ENCODE data around the gene PKMYT1. TPM values are rescaled to one million over a fixed set of nuclear protein-coding genes. Genes with fewer than 3 reads are reported as not detected.

PKMYT1 gene
- total and polyA plus RNA-seq, 9 of the 15 experiments (the other 6 are each of a cell fraction or from before 2014, with no cell fraction given), result 8.7 to 201 (median 37.8) TPM

DNA sequence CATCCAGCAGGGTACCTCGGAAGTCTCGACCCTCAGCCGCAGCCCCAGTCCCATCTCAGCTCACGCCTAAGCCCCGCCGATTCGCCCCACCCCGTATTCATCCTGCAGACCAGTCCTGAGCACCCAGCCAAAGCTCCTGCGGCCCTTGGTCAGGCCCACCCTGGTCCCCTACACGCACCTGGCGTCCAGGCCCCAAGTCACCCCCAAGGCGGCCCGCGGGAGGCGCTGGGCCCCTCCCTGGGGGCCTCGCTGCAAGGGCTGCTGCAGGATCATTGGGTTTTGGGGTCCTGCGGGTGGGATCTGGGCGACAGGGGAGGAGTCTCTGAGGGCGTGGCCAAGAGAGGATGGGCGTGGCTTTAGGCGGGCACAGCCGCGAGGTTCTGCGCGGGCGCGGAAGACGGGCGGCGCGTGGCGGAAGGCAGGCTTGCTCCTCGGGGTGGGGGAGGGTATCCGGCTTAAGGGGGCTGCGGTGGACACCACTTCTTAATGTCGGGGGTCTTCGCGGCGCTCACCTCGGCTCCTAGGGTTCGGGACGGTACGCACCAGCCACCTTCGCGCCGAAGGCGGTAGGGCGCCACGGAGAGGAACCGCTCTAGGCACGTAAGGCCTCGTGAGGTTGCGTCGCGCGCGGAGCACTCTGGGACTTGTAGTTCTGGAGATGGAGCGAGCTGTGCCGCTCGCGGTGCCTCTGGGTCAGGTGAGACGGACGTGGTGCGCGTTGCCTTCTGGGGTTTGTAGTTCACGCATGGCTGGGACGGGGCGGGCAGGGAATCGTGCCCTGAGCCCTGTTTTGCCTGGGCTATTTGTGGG is 43.6 kb upstream of the PKMYT1 start, which contains the start of the genes HCFC1R1 and THOC6 (continued):
- TF ChIP-seq, protein P1, sequence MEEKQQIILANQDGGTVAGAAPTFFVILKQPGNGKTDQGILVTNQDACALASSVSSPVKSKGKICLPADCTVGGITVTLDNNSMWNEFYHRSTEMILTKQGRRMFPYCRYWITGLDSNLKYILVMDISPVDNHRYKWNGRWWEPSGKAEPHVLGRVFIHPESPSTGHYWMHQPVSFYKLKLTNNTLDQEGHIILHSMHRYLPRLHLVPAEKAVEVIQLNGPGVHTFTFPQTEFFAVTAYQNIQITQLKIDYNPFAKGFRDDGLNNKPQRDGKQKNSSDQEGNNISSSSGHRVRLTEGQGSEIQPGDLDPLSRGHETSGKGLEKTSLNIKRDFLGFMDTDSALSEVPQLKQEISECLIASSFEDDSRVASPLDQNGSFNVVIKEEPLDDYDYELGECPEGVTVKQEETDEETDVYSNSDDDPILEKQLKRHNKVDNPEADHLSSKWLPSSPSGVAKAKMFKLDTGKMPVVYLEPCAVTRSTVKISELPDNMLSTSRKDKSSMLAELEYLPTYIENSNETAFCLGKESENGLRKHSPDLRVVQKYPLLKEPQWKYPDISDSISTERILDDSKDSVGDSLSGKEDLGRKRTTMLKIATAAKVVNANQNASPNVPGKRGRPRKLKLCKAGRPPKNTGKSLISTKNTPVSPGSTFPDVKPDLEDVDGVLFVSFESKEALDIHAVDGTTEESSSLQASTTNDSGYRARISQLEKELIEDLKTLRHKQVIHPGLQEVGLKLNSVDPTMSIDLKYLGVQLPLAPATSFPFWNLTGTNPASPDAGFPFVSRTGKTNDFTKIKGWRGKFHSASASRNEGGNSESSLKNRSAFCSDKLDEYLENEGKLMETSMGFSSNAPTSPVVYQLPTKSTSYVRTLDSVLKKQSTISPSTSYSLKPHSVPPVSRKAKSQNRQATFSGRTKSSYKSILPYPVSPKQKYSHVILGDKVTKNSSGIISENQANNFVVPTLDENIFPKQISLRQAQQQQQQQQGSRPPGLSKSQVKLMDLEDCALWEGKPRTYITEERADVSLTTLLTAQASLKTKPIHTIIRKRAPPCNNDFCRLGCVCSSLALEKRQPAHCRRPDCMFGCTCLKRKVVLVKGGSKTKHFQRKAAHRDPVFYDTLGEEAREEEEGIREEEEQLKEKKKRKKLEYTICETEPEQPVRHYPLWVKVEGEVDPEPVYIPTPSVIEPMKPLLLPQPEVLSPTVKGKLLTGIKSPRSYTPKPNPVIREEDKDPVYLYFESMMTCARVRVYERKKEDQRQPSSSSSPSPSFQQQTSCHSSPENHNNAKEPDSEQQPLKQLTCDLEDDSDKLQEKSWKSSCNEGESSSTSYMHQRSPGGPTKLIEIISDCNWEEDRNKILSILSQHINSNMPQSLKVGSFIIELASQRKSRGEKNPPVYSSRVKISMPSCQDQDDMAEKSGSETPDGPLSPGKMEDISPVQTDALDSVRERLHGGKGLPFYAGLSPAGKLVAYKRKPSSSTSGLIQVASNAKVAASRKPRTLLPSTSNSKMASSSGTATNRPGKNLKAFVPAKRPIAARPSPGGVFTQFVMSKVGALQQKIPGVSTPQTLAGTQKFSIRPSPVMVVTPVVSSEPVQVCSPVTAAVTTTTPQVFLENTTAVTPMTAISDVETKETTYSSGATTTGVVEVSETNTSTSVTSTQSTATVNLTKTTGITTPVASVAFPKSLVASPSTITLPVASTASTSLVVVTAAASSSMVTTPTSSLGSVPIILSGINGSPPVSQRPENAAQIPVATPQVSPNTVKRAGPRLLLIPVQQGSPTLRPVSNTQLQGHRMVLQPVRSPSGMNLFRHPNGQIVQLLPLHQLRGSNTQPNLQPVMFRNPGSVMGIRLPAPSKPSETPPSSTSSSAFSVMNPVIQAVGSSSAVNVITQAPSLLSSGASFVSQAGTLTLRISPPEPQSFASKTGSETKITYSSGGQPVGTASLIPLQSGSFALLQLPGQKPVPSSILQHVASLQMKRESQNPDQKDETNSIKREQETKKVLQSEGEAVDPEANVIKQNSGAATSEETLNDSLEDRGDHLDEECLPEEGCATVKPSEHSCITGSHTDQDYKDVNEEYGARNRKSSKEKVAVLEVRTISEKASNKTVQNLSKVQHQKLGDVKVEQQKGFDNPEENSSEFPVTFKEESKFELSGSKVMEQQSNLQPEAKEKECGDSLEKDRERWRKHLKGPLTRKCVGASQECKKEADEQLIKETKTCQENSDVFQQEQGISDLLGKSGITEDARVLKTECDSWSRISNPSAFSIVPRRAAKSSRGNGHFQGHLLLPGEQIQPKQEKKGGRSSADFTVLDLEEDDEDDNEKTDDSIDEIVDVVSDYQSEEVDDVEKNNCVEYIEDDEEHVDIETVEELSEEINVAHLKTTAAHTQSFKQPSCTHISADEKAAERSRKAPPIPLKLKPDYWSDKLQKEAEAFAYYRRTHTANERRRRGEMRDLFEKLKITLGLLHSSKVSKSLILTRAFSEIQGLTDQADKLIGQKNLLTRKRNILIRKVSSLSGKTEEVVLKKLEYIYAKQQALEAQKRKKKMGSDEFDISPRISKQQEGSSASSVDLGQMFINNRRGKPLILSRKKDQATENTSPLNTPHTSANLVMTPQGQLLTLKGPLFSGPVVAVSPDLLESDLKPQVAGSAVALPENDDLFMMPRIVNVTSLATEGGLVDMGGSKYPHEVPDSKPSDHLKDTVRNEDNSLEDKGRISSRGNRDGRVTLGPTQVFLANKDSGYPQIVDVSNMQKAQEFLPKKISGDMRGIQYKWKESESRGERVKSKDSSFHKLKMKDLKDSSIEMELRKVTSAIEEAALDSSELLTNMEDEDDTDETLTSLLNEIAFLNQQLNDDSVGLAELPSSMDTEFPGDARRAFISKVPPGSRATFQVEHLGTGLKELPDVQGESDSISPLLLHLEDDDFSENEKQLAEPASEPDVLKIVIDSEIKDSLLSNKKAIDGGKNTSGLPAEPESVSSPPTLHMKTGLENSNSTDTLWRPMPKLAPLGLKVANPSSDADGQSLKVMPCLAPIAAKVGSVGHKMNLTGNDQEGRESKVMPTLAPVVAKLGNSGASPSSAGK (IDR thresholded peaks at IDR 0.05), result peak; percentile 82
- TF ChIP-seq NONO (IDR thresholded peaks at IDR 0.05; ENCODE audit: low read depth in 2 of 2, low read length in 1 of 2) (peak in 1 of 2 experiments; percentile 85; a peak in 2 of 4 replicates), GATAD2A (IDR thresholded peaks at IDR 0.05) (no peak), MYC (IDR thresholded peaks at IDR 0.05; ENCODE audit: low read depth, low read length) (peak; percentile 97), MYC (CRISPR knock-in tag; IDR thresholded peaks at IDR 0.05; ENCODE audit: borderline replicate concordance, low read depth) (peak; percentile 85; the same call in 1 of the 2 replicates), DNMT1 (IDR thresholded peaks at IDR 0.05) (peak; percentile 72; the same call in 1 of the 2 replicates), BMI1 (IDR thresholded peaks at IDR 0.05; ENCODE audit: low read length) (no peak), MTF1 (CRISPR knock-in tag; IDR thresholded peaks at IDR 0.05; ENCODE audit: borderline replicate concordance) (no peak), RBM22 (IDR thresholded peaks at IDR 0.05; ENCODE audit: low read depth, low read length, poor library complexity, severe bottlenecking) (peak; percentile 90), POU5F1 (IDR thresholded peaks at IDR 0.05; ENCODE audit: borderline replicate concordance, low read depth, low read length, partially characterized antibody) (peak; percentile 71), HNRNPL (IDR thresholded peaks at IDR 0.05; ENCODE audit: low read depth, low read length) (0 out of 2 replicates have a peak, but pooled peaks have one; percentile 45), ESRRA (IDR thresholded peaks at IDR 0.05; ENCODE audit: borderline replicate concordance, low read depth) (0 out of 2 replicates have a peak, but pooled peaks have one; percentile 42), SRSF9 (IDR thresholded peaks at IDR 0.05; ENCODE audit: borderline replicate concordance, low read depth, low read length) (no peak)
- TF ChIP-seq, protein P2, sequence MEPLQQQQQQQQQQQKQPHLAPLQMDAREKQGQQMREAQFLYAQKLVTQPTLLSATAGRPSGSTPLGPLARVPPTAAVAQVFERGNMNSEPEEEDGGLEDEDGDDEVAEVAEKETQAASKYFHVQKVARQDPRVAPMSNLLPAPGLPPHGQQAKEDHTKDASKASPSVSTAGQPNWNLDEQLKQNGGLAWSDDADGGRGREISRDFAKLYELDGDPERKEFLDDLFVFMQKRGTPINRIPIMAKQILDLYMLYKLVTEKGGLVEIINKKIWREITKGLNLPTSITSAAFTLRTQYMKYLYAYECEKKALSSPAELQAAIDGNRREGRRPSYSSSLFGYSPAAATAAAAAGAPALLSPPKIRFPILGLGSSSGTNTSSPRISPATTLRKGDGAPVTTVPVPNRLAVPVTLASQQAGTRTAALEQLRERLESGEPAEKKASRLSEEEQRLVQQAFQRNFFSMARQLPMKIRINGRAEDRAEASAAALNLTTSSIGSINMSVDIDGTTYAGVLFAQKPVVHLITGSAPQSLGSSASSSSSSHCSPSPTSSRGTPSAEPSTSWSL (CRISPR knock-in tag; IDR thresholded peaks at IDR 0.05; ENCODE audit: borderline replicate concordance), result no peak
